GM12865 (cell line): Measurements from ENCODE around the gene GATA2.

Experiments used
- DNase-seq: peaks from one replicate; pipeline ENCODE4 v3.0.0; 2010; ENCODE audit warnings: low read depth
- H3K4me3 ChIP-seq: 2 replicates; pipeline ENCODE4 v1.5.1; 2011; ENCODE audit warnings: mild to moderate bottlenecking, low read depth, low read length, control low read depth
- CTCF ChIP-seq: IDR thresholded peaks from 2 replicates; pipeline ENCODE4 v1.5.1; 2011; ENCODE audit warnings: low read length, control low read depth, low read depth, inconsistent platforms; ENCODE audit not compliant: insufficient read depth; ENCODE audit errors: missing control alignments

GATA2 gene

GRCh38 chr3:128464188-128464587 is 28.8 kb downstream of the GATA2 start:
- DNase-seq, result no peak
- no peak overlapping the region for H3K4me3 ChIP-seq
- TF ChIP-seq CTCF, result no peak

GRCh38 chr3:128463771-128464170 is 29.2 kb downstream of the GATA2 start:
- TF ChIP-seq CTCF, result no peak
- H3K4me3 ChIP-seq, result no peak overlapping the region
- DNase-seq, result no peak

- H3K4me3 ChIP-seq, result no peak overlapping the region
- DNase-seq, result no peak
- TF ChIP-seq CTCF, result no peak
Observed at GRCh38 chr3:128463354-128463753, 29.6 kb downstream of the GATA2 start.

- DNase-seq, result no peak
- H3K4me3 ChIP-seq, result no peak overlapping the region
- TF ChIP-seq CTCF, result no peak
Observed at GRCh38 chr3:128462931-128463330, 30.1 kb downstream of the GATA2 start.

GRCh38 chr3:128462341-128462910 is 30.6 kb downstream of the GATA2 start:
- no peak for TF ChIP-seq CTCF
- no peak for DNase-seq
- H3K4me3 ChIP-seq, result no peak overlapping the region

- no peak for TF ChIP-seq CTCF
- DNase-seq, result no peak
- H3K4me3 ChIP-seq, result no peak overlapping the region
Observed at GRCh38 chr3:128461731-128462130, 31.3 kb downstream of the GATA2 start.

GRCh38 chr3:128459461-128459820 is 33.6 kb downstream of the GATA2 start:
- no peak for TF ChIP-seq CTCF
- no peak overlapping the region for H3K4me3 ChIP-seq
- DNase-seq, result no peak
